Esophagus squamous epithelium (tissue), 4 donors: ENCODE results near the gene NEO1.

Experiments
- CTCF ChIP-seq, 6 experiments: fragments of 450-650 bp in 4 of 6; fragments of 200-600 bp in 2 of 6; sonication (generic) in 2 of 6; IDR thresholded peaks; one replicate each; pipeline ENCODE4 v1.5.1; 2016 to 2019; ENCODE audit warnings: antibody characterized with exemption in 6 of 6, mild to moderate bottlenecking in 4 of 6, moderate library complexity in 4 of 6
- POLR2A ChIP-seq, 4 donors: fragments of 450-650 bp; IDR thresholded peaks; one replicate each; pipeline ENCODE4 v1.6.1; 2017; ENCODE audit warnings: antibody characterized with exemption in 4 of 4, mild to moderate bottlenecking in 4 of 4, moderate library complexity in 3 of 4

DNA sequence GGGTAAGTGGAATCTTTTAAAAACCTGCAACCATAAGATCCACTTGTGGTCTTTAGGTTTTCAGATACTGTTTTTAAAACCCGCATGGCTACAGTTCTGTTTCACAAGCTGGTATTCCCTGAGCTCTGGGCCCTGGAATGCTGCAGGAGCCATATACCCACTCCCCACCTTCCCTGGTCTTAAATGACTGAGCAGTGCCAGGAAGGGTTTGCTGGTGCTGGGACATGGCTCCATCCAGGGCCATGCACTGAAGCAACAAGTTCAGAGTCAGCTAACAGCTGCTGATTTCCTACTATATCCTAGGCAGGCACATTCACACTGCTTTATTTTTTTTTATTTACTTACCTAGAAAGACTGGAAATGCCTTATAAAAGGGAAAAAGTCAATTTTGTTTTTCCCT lies 239.2 kb downstream of the NEO1 start:
- no peak for TF ChIP-seq CTCF (IDR thresholded peaks at IDR 0.05)
- no peak for TF ChIP-seq POLR2A (IDR thresholded peaks at IDR 0.05)
